Measurements from ENCODE around the gene RNF186.
A peak's percentile ranks its signal among the peaks of the same experiment; 100 is the strongest.
"Not testable (repeated sequence)": the region's sequence is repeated elsewhere in the genome, so short reads cannot be mapped to it uniquely, and the experiment has no call there.

Gene RNF186

GRCh38 chr1:19797827-19798226 is 17.3 kb downstream of the RNF186 start:
- peaks cover 11% of the 10 kb centered on the region for H3K36me3 Mint-ChIP-seq
- peak overlapping the region; percentile 22 for H3K4me3 Mint-ChIP-seq
- H3K9me3 Mint-ChIP-seq, result peaks cover 2% of the 10 kb centered on the region
- ATAC-seq (ENCODE audit: low read depth) (no peak), DNase-seq (ENCODE audit: low spot score in 2 of 2) (no peak)
- peaks cover 22% of the 10 kb centered on the region for H3K4me1 Mint-ChIP-seq
- H3K27me3 Mint-ChIP-seq, result no peaks in the 10 kb centered on the region
- H3K27ac Mint-ChIP-seq, result peak overlapping the region; percentile 95

- no peak overlapping the region for H3K27ac Mint-ChIP-seq
- DNase-seq (ENCODE audit: low spot score in 2 of 2), result no peak
- H3K27me3 Mint-ChIP-seq, result no peaks in the 10 kb centered on the region
- H3K36me3 Mint-ChIP-seq, result peaks cover 27% of the 10 kb centered on the region
- H3K9me3 Mint-ChIP-seq, result peaks cover 4% of the 10 kb centered on the region
- no peak for ATAC-seq (ENCODE audit: low read depth)
- peaks cover 31% of the 10 kb centered on the region for H3K4me1 Mint-ChIP-seq
- H3K4me3 Mint-ChIP-seq, result no peak overlapping the region
Measured at GRCh38 chr1:19794583-19794982, 20.5 kb downstream of the RNF186 start.

- no peak for DNase-seq (ENCODE audit: low spot score in 2 of 2)
- ATAC-seq (ENCODE audit: low read depth), result no peak
- Mint-ChIP-seq H3K27ac (no peak overlapping the region), H3K9me3 (peaks cover 4% of the 10 kb centered on the region), H3K4me1 (peaks cover 24% of the 10 kb centered on the region), H3K27me3 (no peaks in the 10 kb centered on the region), H3K4me3 (no peak overlapping the region), H3K36me3 (peaks cover 27% of the 10 kb centered on the region)
Measured at GRCh38 chr1:19793360-19794046, 21.6 kb downstream of the RNF186 start.

GRCh38 chr1:19792237-19793002 is 22.7 kb downstream of the RNF186 start:
- peaks cover 30% of the 10 kb centered on the region for H3K36me3 Mint-ChIP-seq
- ATAC-seq (ENCODE audit: low read depth), result no peak
- no peak overlapping the region for H3K4me3 Mint-ChIP-seq
- DNase-seq (ENCODE audit: low spot score in 2 of 2), result no peak
- no peak overlapping the region for H3K27ac Mint-ChIP-seq
- H3K27me3 Mint-ChIP-seq, result no peaks in the 10 kb centered on the region
- peaks cover 4% of the 10 kb centered on the region for H3K9me3 Mint-ChIP-seq
- H3K4me1 Mint-ChIP-seq, result peaks cover 25% of the 10 kb centered on the region

- not testable (repeated sequence) for H3K27me3 Mint-ChIP-seq; DNase-seq (ENCODE audit: low spot score in 2 of 2); H3K4me3 Mint-ChIP-seq; H3K9me3 Mint-ChIP-seq; ATAC-seq (ENCODE audit: low read depth); H3K27ac Mint-ChIP-seq
- H3K36me3 Mint-ChIP-seq, result peaks cover 38% of the 10 kb centered on the region
- peaks cover 25% of the 10 kb centered on the region for H3K4me1 Mint-ChIP-seq
Measured at GRCh38 chr1:19790061-19790975, 24.8 kb downstream of the RNF186 start.

DNA sequence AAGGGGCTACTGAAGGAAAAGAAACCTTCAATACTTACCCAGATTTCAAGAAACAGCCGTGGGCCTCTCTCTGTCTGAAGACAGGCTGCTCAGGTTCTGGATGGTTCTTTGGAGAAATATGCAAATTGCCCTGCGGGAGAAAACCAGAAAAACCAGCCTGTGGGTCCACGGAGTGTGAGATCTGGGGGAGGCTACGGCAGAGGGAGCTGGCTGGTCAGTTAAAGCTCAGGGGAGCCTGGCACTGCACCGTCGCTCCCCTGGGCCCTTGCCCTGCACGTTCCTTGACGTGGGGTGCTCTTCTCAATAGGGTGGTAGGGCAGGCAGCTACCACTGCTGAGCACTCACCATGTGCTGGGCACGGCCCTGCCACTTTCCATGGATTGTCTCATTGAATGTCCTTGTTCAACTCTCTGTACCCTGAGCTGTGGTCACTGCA is 28.1 kb downstream of the RNF186 start:
- H3K4me1 Mint-ChIP-seq, result peaks cover 16% of the 10 kb centered on the region
- DNase-seq (ENCODE audit: low spot score in 2 of 2), result no peak
- ATAC-seq (ENCODE audit: low read depth), result no peak
- H3K27me3 Mint-ChIP-seq, result no peaks in the 10 kb centered on the region
- no peak overlapping the region for H3K27ac Mint-ChIP-seq
- peaks cover 36% of the 10 kb centered on the region for H3K36me3 Mint-ChIP-seq
- no peak overlapping the region for H3K4me3 Mint-ChIP-seq
- H3K9me3 Mint-ChIP-seq, result peaks cover 2% of the 10 kb centered on the region

DNA sequence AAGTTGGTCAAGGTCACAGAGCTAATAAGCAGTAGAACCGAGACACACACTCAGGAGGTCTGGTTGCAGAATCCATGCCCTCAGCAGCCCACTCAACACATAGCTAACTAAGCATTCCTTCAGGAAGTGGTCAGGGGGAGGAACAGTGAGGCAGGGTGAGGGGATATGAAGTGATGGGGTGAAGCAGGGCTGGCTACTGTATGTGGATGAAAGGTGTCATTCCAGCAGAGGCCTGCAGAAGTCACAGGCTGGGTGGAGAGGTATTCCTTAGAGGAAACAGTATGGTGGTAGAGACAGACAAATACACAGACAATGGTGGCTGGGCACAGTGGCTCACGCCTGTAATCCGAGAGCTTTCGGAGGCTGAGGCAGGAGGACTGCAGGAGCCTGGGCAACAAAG is 29.4 kb downstream of the RNF186 start:
- DNase-seq (ENCODE audit: low spot score in 2 of 2), result no peak
- ATAC-seq (ENCODE audit: low read depth), result no peak

DNA sequence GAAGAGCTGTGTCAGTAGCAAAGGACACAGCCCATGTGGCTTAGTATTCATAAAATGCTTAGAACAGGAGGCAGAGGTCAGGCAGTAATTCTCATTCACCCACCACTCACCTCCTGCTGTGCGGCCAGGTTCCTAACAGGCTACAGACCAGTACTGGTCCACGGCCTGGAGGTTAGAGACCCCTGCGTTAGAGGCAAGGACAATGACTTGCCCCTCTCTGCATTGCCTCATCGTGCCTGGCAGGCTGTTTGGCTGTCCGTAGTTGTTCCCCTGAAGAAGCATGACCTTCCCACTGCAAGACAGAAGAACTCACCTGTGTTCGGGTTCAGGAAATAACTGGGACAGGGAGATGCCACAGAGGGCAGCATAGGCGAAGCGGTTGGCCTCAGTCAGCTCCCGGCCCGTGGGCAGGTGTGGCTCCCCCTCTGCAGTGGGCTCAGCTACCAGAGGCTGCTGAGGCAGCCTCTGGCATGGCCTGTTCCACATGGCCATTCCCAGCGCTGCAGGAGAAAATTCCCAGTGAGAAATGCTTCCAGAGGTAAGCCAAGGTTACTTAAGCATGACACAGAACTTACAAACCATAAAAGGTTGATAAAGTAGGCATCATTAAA is 34.7 kb downstream of the RNF186 start:
- no peak overlapping the region for H3K4me3 Mint-ChIP-seq
- peaks cover 35% of the 10 kb centered on the region for H3K36me3 Mint-ChIP-seq
- H3K4me1 Mint-ChIP-seq, result no peaks in the 10 kb centered on the region
- no peaks in the 10 kb centered on the region for H3K27me3 Mint-ChIP-seq
- no peak for DNase-seq (ENCODE audit: low spot score in 2 of 2)
- H3K9me3 Mint-ChIP-seq, result no peaks in the 10 kb centered on the region
- no peak overlapping the region for H3K27ac Mint-ChIP-seq
- no peak for ATAC-seq (ENCODE audit: low read depth)

More for the DNA sequence above, 29.4 kb downstream of the RNF186 start:
- H3K9me3 Mint-ChIP-seq, result no peaks in the 10 kb centered on the region
- H3K27me3 Mint-ChIP-seq, result no peaks in the 10 kb centered on the region
- H3K36me3 Mint-ChIP-seq, result peaks cover 36% of the 10 kb centered on the region
- H3K4me3 Mint-ChIP-seq, result no peak overlapping the region
- H3K27ac Mint-ChIP-seq, result no peak overlapping the region
- H3K4me1 Mint-ChIP-seq, result peaks cover 13% of the 10 kb centered on the region

DNA sequence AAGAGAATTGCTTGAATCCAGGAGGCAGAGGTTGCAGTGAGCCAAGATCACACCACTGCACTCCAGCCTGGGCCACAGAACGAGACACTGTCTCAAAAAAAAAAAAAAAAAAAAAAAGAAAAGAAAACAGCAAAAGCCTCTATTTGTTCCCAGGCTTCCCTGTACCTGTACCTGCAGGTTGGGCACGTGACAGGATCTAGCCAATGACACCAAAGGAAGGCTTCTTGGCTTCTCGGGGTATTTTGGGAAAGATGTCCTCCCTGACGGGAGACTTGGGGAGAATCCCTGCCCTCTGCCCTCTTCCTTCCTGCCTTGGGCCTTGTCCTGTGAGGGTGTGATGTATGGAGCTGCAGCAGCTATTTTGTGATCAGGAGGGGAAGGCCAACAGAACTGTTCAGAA is 38.1 kb downstream of the RNF186 start:
- no peaks in the 10 kb centered on the region for H3K27me3 Mint-ChIP-seq
- DNase-seq (ENCODE audit: low spot score in 2 of 2), result no peak
- peaks cover 31% of the 10 kb centered on the region for H3K36me3 Mint-ChIP-seq
- H3K9me3 Mint-ChIP-seq, result no peaks in the 10 kb centered on the region
- H3K27ac Mint-ChIP-seq, result no peak overlapping the region
- no peaks in the 10 kb centered on the region for H3K4me1 Mint-ChIP-seq
- no peak overlapping the region for H3K4me3 Mint-ChIP-seq
- no peak for ATAC-seq (ENCODE audit: low read depth)

GRCh38 chr1:19776287-19776686 is 38.8 kb downstream of the RNF186 start:
- Mint-ChIP-seq H3K36me3 (peaks cover 32% of the 10 kb centered on the region), H3K27ac (no peak overlapping the region), H3K9me3 (no peaks in the 10 kb centered on the region), H3K4me1 (no peaks in the 10 kb centered on the region), H3K4me3 (no peak overlapping the region), H3K27me3 (no peaks in the 10 kb centered on the region)
- no peak for DNase-seq (ENCODE audit: low spot score in 2 of 2)
- ATAC-seq (ENCODE audit: low read depth), result no peak

DNA sequence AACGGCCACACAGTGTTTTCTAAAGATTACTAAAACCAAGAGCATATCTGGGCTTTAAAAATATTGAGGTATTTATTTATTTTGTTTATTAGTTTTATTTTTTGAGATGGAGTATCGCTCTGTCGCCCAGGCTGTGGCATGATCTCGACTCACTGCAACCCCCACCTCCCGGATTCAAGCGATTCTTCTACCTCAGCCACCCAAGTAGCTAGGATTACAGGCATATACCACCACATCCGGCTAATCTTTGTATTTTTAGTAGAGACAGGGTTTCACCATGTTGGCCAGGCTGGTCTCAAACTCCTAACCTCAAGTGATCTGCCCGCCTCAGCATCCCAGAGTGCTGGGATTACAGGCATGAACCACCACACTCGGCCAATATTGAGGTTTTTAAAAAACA is 39.3 kb downstream of the RNF186 start:
- peaks cover 34% of the 10 kb centered on the region for H3K36me3 Mint-ChIP-seq
- H3K4me3 Mint-ChIP-seq, result no peak overlapping the region
- H3K27me3 Mint-ChIP-seq, result no peaks in the 10 kb centered on the region
- no peaks in the 10 kb centered on the region for H3K9me3 Mint-ChIP-seq
- DNase-seq (ENCODE audit: low spot score in 2 of 2), result no peak
- no peaks in the 10 kb centered on the region for H3K4me1 Mint-ChIP-seq
- no peak overlapping the region for H3K27ac Mint-ChIP-seq
- ATAC-seq (ENCODE audit: low read depth), result no peak

DNA sequence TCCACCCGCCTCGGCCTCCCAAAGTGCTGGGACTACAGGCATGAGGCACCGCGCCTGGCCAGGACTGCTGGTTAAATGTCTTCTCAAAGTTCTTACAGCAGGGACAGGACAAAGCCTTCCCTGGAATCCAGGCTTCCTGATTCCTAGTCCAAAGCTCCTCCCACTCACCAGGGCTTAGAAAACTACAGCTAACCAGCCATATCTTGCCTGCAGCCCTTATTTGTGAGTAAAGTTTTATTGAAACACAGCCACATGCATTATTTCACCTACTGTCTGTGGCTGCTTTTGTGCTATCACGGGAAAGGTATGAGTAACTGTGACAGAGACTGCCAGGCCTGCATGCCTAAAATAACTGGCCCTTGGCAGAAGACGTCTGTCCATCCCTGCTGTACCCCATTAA is 39.8 kb downstream of the RNF186 start:
- H3K4me3 Mint-ChIP-seq, result no peak overlapping the region
- no peaks in the 10 kb centered on the region for H3K9me3 Mint-ChIP-seq
- DNase-seq (ENCODE audit: low spot score in 2 of 2) (no peak), ATAC-seq (ENCODE audit: low read depth) (no peak)
- no peaks in the 10 kb centered on the region for H3K27me3 Mint-ChIP-seq
- H3K36me3 Mint-ChIP-seq, result peaks cover 32% of the 10 kb centered on the region
- no peaks in the 10 kb centered on the region for H3K4me1 Mint-ChIP-seq
- H3K27ac Mint-ChIP-seq, result no peak overlapping the region

DNA sequence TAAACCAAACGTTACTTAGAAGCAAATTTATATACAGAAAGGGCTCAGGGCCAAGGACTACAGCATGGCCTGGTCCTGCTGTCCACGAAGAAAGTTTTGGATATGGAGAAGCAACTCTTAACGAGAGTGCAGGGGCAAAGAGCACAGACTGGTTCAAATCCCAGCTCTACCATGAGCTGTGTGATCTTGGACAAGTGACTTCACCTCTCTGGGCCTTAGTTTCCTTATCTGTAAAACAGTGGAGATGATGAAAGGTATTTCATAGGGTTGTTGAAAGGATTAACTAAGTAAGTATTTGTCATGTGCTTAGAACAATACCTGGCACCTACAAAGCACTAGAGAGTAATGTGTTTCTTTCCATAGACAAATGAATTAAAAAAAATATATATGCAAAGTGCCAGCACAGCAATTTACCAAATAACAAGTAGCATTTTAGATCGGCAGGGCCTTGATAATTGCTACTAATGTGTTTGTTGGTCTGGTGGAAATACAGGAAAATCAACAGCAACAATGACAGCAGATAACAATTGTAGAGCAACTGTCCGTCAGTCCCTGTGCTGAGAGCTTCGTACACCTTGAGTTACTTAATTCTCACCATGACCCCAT is 40.8 kb downstream of the RNF186 start:
- Mint-ChIP-seq H3K4me1 (no peaks in the 10 kb centered on the region), H3K36me3 (peaks cover 32% of the 10 kb centered on the region), H3K27me3 (no peaks in the 10 kb centered on the region), H3K27ac (no peak overlapping the region), H3K4me3 (no peak overlapping the region), H3K9me3 (no peaks in the 10 kb centered on the region)
- ATAC-seq (ENCODE audit: low read depth) (no peak), DNase-seq (ENCODE audit: low spot score in 2 of 2) (no peak)
